ENCODE results near the gene HMGCS2. TPM values are rescaled to one million over a fixed set of nuclear protein-coding genes. Genes with fewer than 3 reads are reported as not detected.

Gene HMGCS2
- total and polyA plus RNA-seq, 10 of the 15 experiments (the other 5 are each of a cell fraction or from before 2014, with no cell fraction given): 0.49 TPM; not detected in 9

DNA sequence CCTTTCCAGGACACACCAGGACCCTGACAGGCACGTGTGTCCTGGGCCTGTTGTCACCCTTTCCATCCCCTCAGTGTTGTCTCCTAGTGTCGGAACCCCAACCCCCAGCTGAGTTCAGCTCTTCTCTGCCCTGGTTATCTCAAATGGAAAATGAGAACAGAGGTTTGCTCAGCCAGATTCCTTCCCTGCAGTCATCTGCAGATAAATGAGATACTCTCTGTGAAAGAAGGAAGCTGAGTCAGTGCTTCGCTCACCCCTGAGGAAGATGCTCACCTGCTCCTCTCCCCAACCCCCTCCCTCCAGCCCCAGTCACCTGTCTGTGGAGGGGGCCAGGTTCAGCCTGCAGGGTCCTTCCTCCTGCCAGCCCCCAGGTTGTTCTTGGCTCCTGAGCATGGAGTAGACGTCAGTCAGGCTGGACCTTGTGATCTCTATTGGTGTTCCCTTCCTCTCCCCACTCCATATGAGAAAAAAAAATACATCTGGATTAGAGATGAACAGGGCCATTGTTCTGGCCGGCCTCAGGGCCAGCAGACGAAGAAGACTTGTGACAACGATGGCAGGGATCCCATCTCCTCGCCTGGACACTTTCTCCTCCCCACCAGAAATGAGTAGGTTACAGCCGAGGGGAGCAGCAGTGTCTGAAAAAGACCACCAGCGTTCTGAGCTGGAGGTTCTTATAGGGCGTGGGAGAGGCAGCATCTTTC, 36.1 kb downstream of the HMGCS2 start:
- Histone ChIP-seq H3K27ac (ENCODE audit: control insufficient read depth, insufficient read depth) (no peak overlapping the region), H3K9me3 (replicated peaks; ENCODE audit: control insufficient read depth, insufficient read depth, low read length) (no peaks in the 10 kb centered on the region), H3K4me1 (ENCODE audit: control insufficient read depth, insufficient read depth, low read length) (no peaks in the 10 kb centered on the region), H3K4me3 (no peak overlapping the region), H3K36me3 (ENCODE audit: control insufficient read depth in 2 of 2, insufficient read depth in 2 of 2, low read length in 1 of 2) (peaks cover 0 to 2% of the 10 kb centered on the region in 2 experiments; a peak in 2 of 4 replicates), H4K20me1 (ENCODE audit: control insufficient read depth, insufficient read depth) (no peaks in the 10 kb centered on the region), H2AFZ (ENCODE audit: control insufficient read depth, low read depth, low read length) (no peak overlapping the region), H3K27me3 (replicated peaks in 1 of 2; ENCODE audit: control insufficient read depth in 2 of 2, insufficient read depth in 2 of 2, low read length in 1 of 2) (no peaks in the 10 kb centered on the region), H3K9ac (ENCODE audit: control insufficient read depth, insufficient read depth, low read length) (no peak overlapping the region), H3K79me2 (ENCODE audit: control insufficient read depth, insufficient read depth, low read length) (no peaks in the 10 kb centered on the region), H3K4me2 (ENCODE audit: control insufficient read depth, insufficient read depth) (no peak overlapping the region)
- no TSS peak for BruUV-seq (replicated peaks)
- in situ Hi-C loops (cut with MboI): no loop called here
- WGBS (ENCODE audit: insufficient coverage, insufficient replicate concordance, low lambda C conversion rate, missing lambda C conversion rate): 20% methylated on average over 11 of the region's 11 CpGs
- FAIRE-seq (no peak), ATAC-seq (no peak), DNase-seq (ENCODE audit: low read depth, low spot score) (no peak)
- ChIA-PET RAD21 (ENCODE audit: unreplicated experiment) (no interaction called here), SMC1A (ENCODE audit: uncharacterized antibody, unreplicated experiment) (no interaction called here), POLR2A (no interaction called here), CTCF (interaction anchor here (0.5 to 1.3 kb wide), 2 partner anchors 11 to 40 kb away, joined by 3 to 5 read pairs; no protein-coding TSS in a partner anchor)
- TF ChIP-seq IKZF1 (conservative IDR thresholded peaks at IDR 0.05) (no peak), POLR2A (IDR thresholded peaks at IDR 0.05; ENCODE audit: low read depth, low read length) (0 out of 2 replicates have a peak, but pooled peaks have one; percentile 17)
- intact Hi-C loops (cut with micrococcal nuclease; ENCODE audit: unreplicated experiment): no loop called here

- FAIRE-seq: no peak
- H3K4me2 ChIP-seq (ENCODE audit: control insufficient read depth, insufficient read depth): no peak overlapping the region
- no peaks in the 10 kb centered on the region for H3K27me3 ChIP-seq (replicated peaks in 1 of 2; ENCODE audit: control insufficient read depth in 2 of 2, insufficient read depth in 2 of 2, low read length in 1 of 2)
- in situ Hi-C loops (cut with MboI): no loop called here
- intact Hi-C loops (cut with micrococcal nuclease; ENCODE audit: unreplicated experiment): no loop called here
- H4K20me1 ChIP-seq (ENCODE audit: control insufficient read depth, insufficient read depth): no peaks in the 10 kb centered on the region
- DNase-seq (ENCODE audit: low read depth, low spot score): no peak
- ChIA-PET SMC1A (ENCODE audit: uncharacterized antibody, unreplicated experiment) (interaction anchor here (0.8 kb wide), 1 partner anchor 14 kb away, joined by 3 read pairs; no protein-coding TSS in a partner anchor), CTCF (interaction anchor here (1.3 kb wide), 1 partner anchor 12 kb away, joined by 5 read pairs; no protein-coding TSS in a partner anchor), RAD21 (ENCODE audit: unreplicated experiment) (no interaction called here), POLR2A (no interaction called here)
- H3K9me3 ChIP-seq (replicated peaks; ENCODE audit: control insufficient read depth, insufficient read depth, low read length): no peaks in the 10 kb centered on the region
- no peaks in the 10 kb centered on the region for H3K4me1 ChIP-seq (ENCODE audit: control insufficient read depth, insufficient read depth, low read length)
- no peak for TF ChIP-seq JUND (IDR thresholded peaks at IDR 0.05; ENCODE audit: low read depth, low read length)
- no peak for TF ChIP-seq POLR2AphosphoS5 (IDR thresholded peaks at IDR 0.05; ENCODE audit: low read length)
- H3K4me3 ChIP-seq: no peak overlapping the region
- BruUV-seq (replicated peaks): no TSS peak
- H3K9ac ChIP-seq (ENCODE audit: control insufficient read depth, insufficient read depth, low read length): no peak overlapping the region
- peaks cover 0 to 2% of the 10 kb centered on the region in 2 experiments; a peak in 2 of 4 replicates for H3K36me3 ChIP-seq (ENCODE audit: control insufficient read depth in 2 of 2, insufficient read depth in 2 of 2, low read length in 1 of 2)
- 56% methylated on average over 6 of the region's 6 CpGs for WGBS (ENCODE audit: insufficient coverage, insufficient replicate concordance, low lambda C conversion rate, missing lambda C conversion rate)
- no peak overlapping the region for H3K27ac ChIP-seq (ENCODE audit: control insufficient read depth, insufficient read depth)
- H2AFZ ChIP-seq (ENCODE audit: control insufficient read depth, low read depth, low read length): no peak overlapping the region
- no peak for ATAC-seq
- no peaks in the 10 kb centered on the region for H3K79me2 ChIP-seq (ENCODE audit: control insufficient read depth, insufficient read depth, low read length)
Measured at GRCh38 chr1:119731741-119732430, 36.8 kb downstream of the HMGCS2 start.
